Uterus (tissue), 2 donors: ENCODE measurements around the gene KIF27.
"Not testable (repeated sequence)": the region's sequence is repeated elsewhere in the genome, so short reads cannot be mapped to it uniquely, and the experiment has no call there.

Source experiments
- CTCF ChIP-seq, 4 experiments: fragments of 200-600 bp in 2 of 4; fragments of 450-650 bp in 2 of 4; sonication (generic) in 2 of 4; IDR thresholded peaks; one replicate each; pipeline ENCODE4 v1.5.1; 2016 to 2019; ENCODE audit warnings: antibody characterized with exemption in 4 of 4, mild to moderate bottlenecking in 2 of 4, moderate library complexity in 1 of 4
- POLR2A ChIP-seq, 2 donors: fragments of 450-650 bp; IDR thresholded peaks; one replicate each; pipeline ENCODE4 v1.6.1; 2016; ENCODE audit warnings: antibody characterized with exemption in 2 of 2, mild to moderate bottlenecking in 1 of 2, moderate library complexity in 1 of 2

- TF ChIP-seq CTCF, POLR2A (IDR thresholded peaks at IDR 0.05): not testable (repeated sequence)
These were observed 84.1 kb downstream of the KIF27 start for GRCh38 chr9:83837070-83837643.
